RWPE2 (cell line): ENCODE results near the gene HIPK2.
"Not testable (repeated sequence)": the region's sequence is repeated elsewhere in the genome, so short reads cannot be mapped to it uniquely, and the experiment has no call there.

ENCODE experiments used
- ATAC-seq: fragments of 200-7000 bp; cut with Tn5 transposase; 3 replicates; pipeline ENCODE4 v1.9.1; 2021; ENCODE audit warnings: low read depth
- DNase-seq: peaks from one replicate; pipeline ENCODE4 v3.0.0-alpha.2; 2020; ENCODE audit warnings: low spot score
- H3K27ac ChIP-seq: fragments of 450-650 bp; 2 replicates; pipeline ENCODE4 v1.5.1; 2017; ENCODE audit warnings: mild to moderate bottlenecking; ENCODE audit not compliant: poor library complexity, severe bottlenecking
- H3K27me3 ChIP-seq: fragments of 250-450 bp; sonication (Bioruptor Pico); 2 replicates; pipeline ENCODE4 v1.5.1; 2021; ENCODE audit warnings: mild to moderate bottlenecking, moderate library complexity; ENCODE audit not compliant: insufficient read depth, poor library complexity, severe bottlenecking
- H3K36me3 ChIP-seq: fragments of 250-450 bp; sonication (Bioruptor Pico); 2 replicates; pipeline ENCODE4 v1.5.1; 2020; ENCODE audit warnings: low read depth, mild to moderate bottlenecking, moderate library complexity
- H3K4me1 ChIP-seq: fragments of 250-450 bp; sonication (Bioruptor Pico); 2 replicates; pipeline ENCODE4 v1.5.1; 2021; ENCODE audit warnings: mild to moderate bottlenecking, moderate library complexity; ENCODE audit not compliant: insufficient read depth, poor library complexity, severe bottlenecking
- H3K4me3 ChIP-seq: fragments of 250-450 bp; sonication (Bioruptor Pico); 2 replicates; pipeline ENCODE4 v1.5.1; 2021; ENCODE audit warnings: mild to moderate bottlenecking, moderate library complexity; ENCODE audit not compliant: severe bottlenecking
- H3K9me3 ChIP-seq: fragments of 250-450 bp; sonication (Bioruptor Pico); 2 replicates; pipeline ENCODE4 v1.5.1; 2021; ENCODE audit warnings: mild to moderate bottlenecking, moderate library complexity; ENCODE audit not compliant: severe bottlenecking
- CTCF ChIP-seq: fragments of 450-650 bp; IDR thresholded peaks from one replicate; pipeline ENCODE4 v1.5.1; 2017; ENCODE audit warnings: mild to moderate bottlenecking, moderate library complexity; ENCODE audit not compliant: poor library complexity, severe bottlenecking

HIPK2 gene

GRCh38 chr7:139671967-139672366 lies 105.8 kb downstream of the HIPK2 start:
- no peak overlapping the region for H3K4me3 ChIP-seq
- ATAC-seq (no peak), DNase-seq (no peak)
- peaks cover 17% of the 10 kb centered on the region for H3K4me1 ChIP-seq
- H3K27me3 ChIP-seq: no peaks in the 10 kb centered on the region
- no peaks in the 10 kb centered on the region for H3K9me3 ChIP-seq
- H3K36me3 ChIP-seq: peaks cover 11% of the 10 kb centered on the region
- no peak for TF ChIP-seq CTCF
- peak overlapping the region; percentile 76 for H3K27ac ChIP-seq

GRCh38 chr7:139670662-139671061 lies 107.1 kb downstream of the HIPK2 start:
- not testable (repeated sequence) for H3K27ac ChIP-seq, H3K27me3 ChIP-seq, H3K4me3 ChIP-seq, ATAC-seq, DNase-seq, H3K9me3 ChIP-seq
- Histone ChIP-seq H3K36me3 (peaks cover 11% of the 10 kb centered on the region), H3K4me1 (peaks cover 17% of the 10 kb centered on the region)

DNA sequence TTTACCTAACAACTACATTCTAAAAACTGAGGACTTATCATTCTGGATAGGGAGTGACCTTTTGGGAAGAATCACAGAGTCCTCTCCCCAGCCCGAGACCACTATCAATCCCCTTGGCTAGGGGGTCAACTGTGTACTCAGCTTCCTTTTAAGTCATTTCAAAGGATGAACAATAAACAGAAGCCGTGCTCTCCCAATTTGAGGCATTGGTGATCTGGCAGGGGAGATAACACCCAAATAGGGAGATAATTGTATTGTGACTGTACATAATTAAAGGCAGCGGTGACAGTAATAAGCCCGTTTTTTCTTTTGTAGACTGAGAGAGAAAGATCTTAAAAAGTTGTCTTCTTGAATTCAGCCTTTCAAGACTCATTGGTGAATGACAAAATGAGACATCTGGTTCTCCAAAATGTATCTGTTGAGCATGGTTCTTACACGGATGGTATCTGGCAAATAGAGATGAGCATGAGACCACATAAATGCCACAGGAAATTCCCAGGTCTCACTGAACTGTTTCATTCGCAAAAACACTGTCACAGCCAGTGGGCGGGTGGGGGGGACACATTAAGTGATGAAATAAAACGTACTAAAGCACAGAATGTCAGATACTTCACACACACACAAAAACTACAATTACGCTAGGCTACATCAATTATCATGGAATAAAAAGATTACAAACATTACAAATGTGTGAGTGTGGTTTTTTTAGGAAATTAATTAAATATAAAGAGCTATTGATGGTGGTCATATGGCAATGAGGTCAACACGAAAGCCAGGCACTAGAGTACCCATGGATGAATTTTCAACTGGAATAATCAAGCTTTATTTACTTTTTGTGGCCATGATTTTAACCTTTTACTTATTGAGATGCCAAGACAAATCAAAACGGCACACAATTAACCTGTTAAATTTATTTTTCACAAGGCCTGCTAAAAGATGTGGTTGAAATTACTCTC lies 108.4 kb downstream of the HIPK2 start:
- Histone ChIP-seq H3K9me3 (no peaks in the 10 kb centered on the region), H3K27me3 (no peaks in the 10 kb centered on the region), H3K27ac (no peak overlapping the region), H3K4me3 (no peak overlapping the region), H3K4me1 (peaks cover 17% of the 10 kb centered on the region), H3K36me3 (peaks cover 5% of the 10 kb centered on the region; the same call in 1 of the 2 replicates)
- no peak for DNase-seq
- TF ChIP-seq CTCF: no peak
- ATAC-seq: no peak

DNA sequence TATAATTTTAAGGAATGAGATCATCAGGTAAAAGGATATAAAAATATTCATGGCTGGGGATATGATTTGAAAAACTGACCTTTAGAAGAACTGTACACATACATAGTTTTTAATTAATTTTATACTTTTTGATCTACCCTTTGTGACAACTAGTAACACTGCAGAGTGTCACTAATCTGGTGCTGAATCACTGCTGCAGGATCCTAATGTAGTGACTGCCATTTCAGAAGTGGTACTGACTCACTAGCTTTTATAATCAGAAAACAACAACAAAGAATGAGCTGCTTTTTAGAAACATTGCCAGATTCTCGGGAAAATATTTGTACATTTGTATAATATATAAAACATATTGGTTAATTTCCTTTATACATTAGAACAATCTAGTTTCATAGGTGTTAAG lies 110.4 kb downstream of the HIPK2 start:
- no peak overlapping the region for H3K4me3 ChIP-seq
- no peak for TF ChIP-seq CTCF
- H3K36me3 ChIP-seq: peaks cover 5% of the 10 kb centered on the region; the same call in 1 of the 2 replicates
- H3K27me3 ChIP-seq: no peaks in the 10 kb centered on the region
- H3K4me1 ChIP-seq: peaks cover 5% of the 10 kb centered on the region
- ATAC-seq (no peak), DNase-seq (no peak)
- H3K9me3 ChIP-seq: no peaks in the 10 kb centered on the region
- no peak overlapping the region for H3K27ac ChIP-seq

DNA sequence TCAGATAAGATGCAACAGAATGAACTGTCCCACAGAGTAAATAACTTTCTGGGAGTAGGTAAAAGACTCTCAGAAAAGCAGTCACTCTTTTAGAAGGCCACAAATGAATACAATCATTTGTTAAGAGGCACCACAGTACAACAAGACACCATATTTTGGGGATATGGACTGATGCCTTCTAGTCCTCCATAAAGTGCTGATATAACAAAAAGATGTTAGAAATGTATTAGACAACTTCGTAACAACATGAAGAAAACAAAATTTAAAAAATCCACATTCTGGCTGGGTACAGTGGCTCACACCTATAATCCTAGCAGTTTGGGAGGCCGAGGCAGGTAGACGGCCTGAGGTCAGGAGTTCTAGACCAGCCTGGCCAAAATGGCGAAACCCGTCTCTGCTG lies 111.3 kb downstream of the HIPK2 start:
- Histone ChIP-seq H3K36me3 (peaks cover 5% of the 10 kb centered on the region; the same call in 1 of the 2 replicates), H3K27me3 (no peaks in the 10 kb centered on the region), H3K9me3 (no peaks in the 10 kb centered on the region), H3K4me3 (no peak overlapping the region), H3K4me1 (no peaks in the 10 kb centered on the region), H3K27ac (no peak overlapping the region)
- no peak for TF ChIP-seq CTCF
- no peak for ATAC-seq
- no peak for DNase-seq
